Ishikawa (cell line): Measurements from ENCODE around the gene ARHGAP29.

ENCODE experiments used
- CEBPB ChIP-seq: IDR thresholded peaks from 2 replicates; pipeline ENCODE4 v1.6.1; 2012
- EGR1 ChIP-seq: IDR thresholded peaks from 2 replicates; pipeline ENCODE4 v1.6.1; 2012
- EP300 ChIP-seq: IDR thresholded peaks from 2 replicates; pipeline ENCODE4 v1.6.1; 2012; ENCODE audit warnings: borderline replicate concordance
- FOXM1 ChIP-seq: IDR thresholded peaks from 2 replicates; pipeline ENCODE4 v1.6.1; 2012; ENCODE audit warnings: low read depth, borderline replicate concordance
- MAX ChIP-seq: IDR thresholded peaks from 2 replicates; pipeline ENCODE4 v1.6.1; 2012
- NFIC ChIP-seq: IDR thresholded peaks from 2 replicates; pipeline ENCODE4 v1.6.1; 2012
- RAD21 ChIP-seq: IDR thresholded peaks from 2 replicates; pipeline ENCODE4 v1.6.1; 2012; ENCODE audit warnings: low read depth
- REST ChIP-seq: IDR thresholded peaks from 2 replicates; pipeline ENCODE4 v1.6.1; 2012; ENCODE audit warnings: low read depth, mild to moderate bottlenecking
- TAF1 ChIP-seq: IDR thresholded peaks from 2 replicates; pipeline ENCODE4 v1.6.1; 2012; ENCODE audit warnings: low read depth, mild to moderate bottlenecking
- TCF12 ChIP-seq: IDR thresholded peaks from 2 replicates; pipeline ENCODE4 v1.6.1; 2012; ENCODE audit warnings: low read depth
- TEAD4 ChIP-seq: IDR thresholded peaks from 2 replicates; pipeline ENCODE4 v1.6.1; 2012
- USF1 ChIP-seq: IDR thresholded peaks from 2 replicates; pipeline ENCODE4 v1.6.1; 2012
- YY1 ChIP-seq: IDR thresholded peaks from 2 replicates; pipeline ENCODE4 v1.6.1; 2012; ENCODE audit warnings: low read depth

GRCh38 chr1:94281361-94282142 lies 44.2 kb upstream of the ARHGAP29 start:
- no peak for TF ChIP-seq CEBPB
- TF ChIP-seq YY1 = no peak
- TF ChIP-seq EP300 = no peak
- no peak for TF ChIP-seq FOXM1
- no peak for TF ChIP-seq TAF1
- no peak for TF ChIP-seq NFIC
- TF ChIP-seq EGR1 = no peak
- no peak for TF ChIP-seq TCF12
- no peak for TF ChIP-seq TEAD4
- TF ChIP-seq MAX = no peak
- no peak for TF ChIP-seq USF1
- no peak for TF ChIP-seq REST
- TF ChIP-seq RAD21 = no peak
